ENCODE results near the gene RBBP8NL. TPM values are rescaled to one million over a fixed set of nuclear protein-coding genes. Genes with fewer than 3 reads are reported as not detected.

The RBBP8NL gene
- total and polyA plus RNA-seq, 2 experiments from 2014 or later, result 0.10 to 1.1 TPM

DNA sequence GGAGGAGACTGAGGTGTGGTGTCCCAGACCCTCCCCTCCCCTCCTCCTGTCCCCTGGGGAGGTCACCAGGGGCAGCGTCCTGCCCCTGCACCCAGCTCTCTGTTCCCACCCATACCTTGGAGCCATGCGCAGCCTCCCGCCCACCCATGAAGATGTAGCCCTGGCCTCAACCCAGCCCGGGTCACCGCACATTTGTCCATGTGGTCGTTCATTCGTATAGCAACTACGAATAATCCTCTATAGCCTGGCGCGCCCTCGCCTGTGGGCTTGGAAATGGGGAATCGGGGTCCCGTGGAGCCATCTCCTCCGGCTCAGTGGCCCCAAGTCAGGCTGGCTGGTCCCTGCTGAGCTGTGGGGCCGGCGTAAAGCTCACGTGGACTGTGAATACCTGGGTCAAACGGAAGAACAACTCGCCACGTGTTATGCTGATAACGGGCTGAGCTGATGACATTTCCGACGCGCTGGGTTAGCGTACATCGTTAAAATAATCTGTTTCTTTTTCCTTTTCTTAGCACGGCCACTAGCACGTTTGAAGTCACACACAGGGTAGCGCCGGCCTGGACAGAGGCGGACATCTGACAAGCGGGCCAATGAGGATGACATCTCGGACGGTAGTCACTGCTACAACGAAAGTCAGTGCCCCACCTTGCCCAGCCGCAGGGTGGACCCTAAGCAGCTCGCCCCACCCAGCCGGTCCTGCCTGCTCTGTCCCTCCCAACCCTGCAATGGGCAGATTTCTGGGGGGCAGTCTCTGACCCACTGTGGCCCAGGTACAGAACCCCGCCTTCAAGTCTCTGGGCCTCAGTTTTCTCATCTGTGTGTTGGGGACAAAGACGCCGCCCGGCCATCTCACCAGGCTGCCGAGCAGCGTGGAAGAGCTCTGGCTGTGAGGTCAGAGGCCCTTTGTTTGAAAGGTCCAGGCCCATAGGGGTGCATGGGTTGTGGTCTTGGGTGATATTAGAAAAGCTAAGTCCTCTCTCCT is 19.8 kb upstream of the RBBP8NL start (continued):
- TF ChIP-seq, protein P1, sequence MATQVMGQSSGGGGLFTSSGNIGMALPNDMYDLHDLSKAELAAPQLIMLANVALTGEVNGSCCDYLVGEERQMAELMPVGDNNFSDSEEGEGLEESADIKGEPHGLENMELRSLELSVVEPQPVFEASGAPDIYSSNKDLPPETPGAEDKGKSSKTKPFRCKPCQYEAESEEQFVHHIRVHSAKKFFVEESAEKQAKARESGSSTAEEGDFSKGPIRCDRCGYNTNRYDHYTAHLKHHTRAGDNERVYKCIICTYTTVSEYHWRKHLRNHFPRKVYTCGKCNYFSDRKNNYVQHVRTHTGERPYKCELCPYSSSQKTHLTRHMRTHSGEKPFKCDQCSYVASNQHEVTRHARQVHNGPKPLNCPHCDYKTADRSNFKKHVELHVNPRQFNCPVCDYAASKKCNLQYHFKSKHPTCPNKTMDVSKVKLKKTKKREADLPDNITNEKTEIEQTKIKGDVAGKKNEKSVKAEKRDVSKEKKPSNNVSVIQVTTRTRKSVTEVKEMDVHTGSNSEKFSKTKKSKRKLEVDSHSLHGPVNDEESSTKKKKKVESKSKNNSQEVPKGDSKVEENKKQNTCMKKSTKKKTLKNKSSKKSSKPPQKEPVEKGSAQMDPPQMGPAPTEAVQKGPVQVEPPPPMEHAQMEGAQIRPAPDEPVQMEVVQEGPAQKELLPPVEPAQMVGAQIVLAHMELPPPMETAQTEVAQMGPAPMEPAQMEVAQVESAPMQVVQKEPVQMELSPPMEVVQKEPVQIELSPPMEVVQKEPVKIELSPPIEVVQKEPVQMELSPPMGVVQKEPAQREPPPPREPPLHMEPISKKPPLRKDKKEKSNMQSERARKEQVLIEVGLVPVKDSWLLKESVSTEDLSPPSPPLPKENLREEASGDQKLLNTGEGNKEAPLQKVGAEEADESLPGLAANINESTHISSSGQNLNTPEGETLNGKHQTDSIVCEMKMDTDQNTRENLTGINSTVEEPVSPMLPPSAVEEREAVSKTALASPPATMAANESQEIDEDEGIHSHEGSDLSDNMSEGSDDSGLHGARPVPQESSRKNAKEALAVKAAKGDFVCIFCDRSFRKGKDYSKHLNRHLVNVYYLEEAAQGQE (IDR thresholded peaks at IDR 0.05; ENCODE audit: unreplicated experiment), result no peak
- TF ChIP-seq, protein P2, sequence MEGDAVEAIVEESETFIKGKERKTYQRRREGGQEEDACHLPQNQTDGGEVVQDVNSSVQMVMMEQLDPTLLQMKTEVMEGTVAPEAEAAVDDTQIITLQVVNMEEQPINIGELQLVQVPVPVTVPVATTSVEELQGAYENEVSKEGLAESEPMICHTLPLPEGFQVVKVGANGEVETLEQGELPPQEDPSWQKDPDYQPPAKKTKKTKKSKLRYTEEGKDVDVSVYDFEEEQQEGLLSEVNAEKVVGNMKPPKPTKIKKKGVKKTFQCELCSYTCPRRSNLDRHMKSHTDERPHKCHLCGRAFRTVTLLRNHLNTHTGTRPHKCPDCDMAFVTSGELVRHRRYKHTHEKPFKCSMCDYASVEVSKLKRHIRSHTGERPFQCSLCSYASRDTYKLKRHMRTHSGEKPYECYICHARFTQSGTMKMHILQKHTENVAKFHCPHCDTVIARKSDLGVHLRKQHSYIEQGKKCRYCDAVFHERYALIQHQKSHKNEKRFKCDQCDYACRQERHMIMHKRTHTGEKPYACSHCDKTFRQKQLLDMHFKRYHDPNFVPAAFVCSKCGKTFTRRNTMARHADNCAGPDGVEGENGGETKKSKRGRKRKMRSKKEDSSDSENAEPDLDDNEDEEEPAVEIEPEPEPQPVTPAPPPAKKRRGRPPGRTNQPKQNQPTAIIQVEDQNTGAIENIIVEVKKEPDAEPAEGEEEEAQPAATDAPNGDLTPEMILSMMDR (conservative IDR thresholded peaks at IDR 0.05; ENCODE audit: low read depth in 2 of 2), result no peak
- TF ChIP-seq STAT1 (IDR thresholded peaks at IDR 0.05; ENCODE audit: unreplicated experiment), result no peak

DNA sequence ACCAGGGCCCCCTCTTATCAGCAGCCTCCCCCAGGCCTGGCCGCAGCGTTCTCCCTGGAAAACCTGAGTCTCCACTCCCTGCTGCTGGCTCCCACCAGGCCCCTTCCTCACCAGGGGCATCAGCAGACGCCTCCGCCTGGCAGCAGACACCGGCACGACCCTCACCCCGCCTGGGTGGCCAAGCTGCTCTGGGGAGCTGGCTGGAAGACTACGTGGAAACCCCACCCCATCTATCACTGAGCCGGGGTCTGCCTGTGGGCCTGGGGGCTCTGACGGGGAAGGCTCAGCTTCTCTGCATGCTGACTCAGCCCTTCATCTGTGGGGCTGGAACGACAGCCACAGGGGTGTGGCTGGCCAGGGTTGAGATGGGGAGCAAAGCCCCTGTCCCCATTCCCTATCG is 19.1 kb upstream of the RBBP8NL start:
- Histone ChIP-seq H3K79me2 (replicated peaks; ENCODE audit: insufficient read depth) (no peaks in the 10 kb centered on the region), H3K9me2 (ENCODE audit: insufficient read depth) (no peaks in the 10 kb centered on the region), H3K4me1 (ENCODE audit: insufficient read depth) (no peaks in the 10 kb centered on the region), H3F3A (replicated peaks; ENCODE audit: low read depth) (no peaks in the 10 kb centered on the region), H3K27ac (ENCODE audit: low read depth) (no peak overlapping the region), H3K36me3 (ENCODE audit: insufficient read depth) (no peaks in the 10 kb centered on the region), H3K4me3 (no peak overlapping the region), H3K4me2 (no peak overlapping the region), H4K20me1 (replicated peaks; ENCODE audit: insufficient read depth) (no peaks in the 10 kb centered on the region), H2AFZ (no peak overlapping the region), H3K27me3 (ENCODE audit: insufficient read depth) (no peaks in the 10 kb centered on the region)
- H3K36me3 Mint-ChIP-seq (ENCODE audit: low read depth), result no peaks in the 10 kb centered on the region
- peaks cover 14% of the 10 kb centered on the region for H3K27me3 Mint-ChIP-seq (ENCODE audit: insufficient read depth, low read depth, poor library complexity)
- no peaks in the 10 kb centered on the region for H3K4me1 Mint-ChIP-seq
- H3K4me3 Mint-ChIP-seq, result no peak overlapping the region
- H3K27ac Mint-ChIP-seq, result no peak overlapping the region
- ATAC-seq (no peak), DNase-seq (ENCODE audit: low spot score) (no peak)
- no peaks in the 10 kb centered on the region for H3K9me3 Mint-ChIP-seq
- TF ChIP-seq EZH2 (IDR thresholded peaks at IDR 0.05; ENCODE audit: low read depth, unreplicated experiment) (no peak), ZNF331 (CRISPR knock-in tag; IDR thresholded peaks at IDR 0.05; ENCODE audit: low read depth) (no peak), STAT1 (IDR thresholded peaks at IDR 0.05; ENCODE audit: unreplicated experiment) (no peak), EZH2phosphoT487 (IDR thresholded peaks at IDR 0.05; ENCODE audit: unreplicated experiment) (no peak), ZNF114 (CRISPR knock-in tag; IDR thresholded peaks at IDR 0.05) (no peak), CREB1 (CRISPR knock-in tag; IDR thresholded peaks at IDR 0.05; ENCODE audit: low read depth) (no peak), POLR2AphosphoS5 (IDR thresholded peaks at IDR 0.05; ENCODE audit: low read depth) (no peak), NANOG (IDR thresholded peaks at IDR 0.05; ENCODE audit: borderline replicate concordance) (no peak), JUNB (IDR thresholded peaks at IDR 0.05; ENCODE audit: unreplicated experiment) (no peak)
- TF ChIP-seq, protein P1 (IDR thresholded peaks at IDR 0.05; ENCODE audit: unreplicated experiment), result no peak
- TF ChIP-seq, protein P2 (conservative IDR thresholded peaks at IDR 0.05; ENCODE audit: low read depth in 2 of 2), result no peak
- TF ChIP-seq, protein P3, sequence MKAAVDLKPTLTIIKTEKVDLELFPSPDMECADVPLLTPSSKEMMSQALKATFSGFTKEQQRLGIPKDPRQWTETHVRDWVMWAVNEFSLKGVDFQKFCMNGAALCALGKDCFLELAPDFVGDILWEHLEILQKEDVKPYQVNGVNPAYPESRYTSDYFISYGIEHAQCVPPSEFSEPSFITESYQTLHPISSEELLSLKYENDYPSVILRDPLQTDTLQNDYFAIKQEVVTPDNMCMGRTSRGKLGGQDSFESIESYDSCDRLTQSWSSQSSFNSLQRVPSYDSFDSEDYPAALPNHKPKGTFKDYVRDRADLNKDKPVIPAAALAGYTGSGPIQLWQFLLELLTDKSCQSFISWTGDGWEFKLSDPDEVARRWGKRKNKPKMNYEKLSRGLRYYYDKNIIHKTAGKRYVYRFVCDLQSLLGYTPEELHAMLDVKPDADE (IDR thresholded peaks at IDR 0.05), result no peak

Measured in GM23338 (cell line).